GM18519 (cell line): ENCODE data around the gene AKAP13.

Experiments used
- ATAC-seq: cut with Tn5 transposase; IDR thresholded peaks from one replicate; pipeline ENCODE4 v1.9.1; 2021; ENCODE audit warnings: mild to moderate bottlenecking, moderate library complexity; ENCODE audit not compliant: unreplicated experiment, low FRiP score

Gene AKAP13

GRCh38 chr15:85741021-85741421 lies 360.6 kb downstream of the AKAP13 start:
- no peak for ATAC-seq

- ATAC-seq: no peak
Measured at GRCh38 chr15:85741662-85742061, 361.3 kb downstream of the AKAP13 start.

GRCh38 chr15:85742186-85742821 lies 361.9 kb downstream of the AKAP13 start:
- ATAC-seq: no peak

GRCh38 chr15:85743392-85744055 lies 363.1 kb downstream of the AKAP13 start:
- ATAC-seq: no peak

- no peak for ATAC-seq
Measured at GRCh38 chr15:85744579-85744978, 364.2 kb downstream of the AKAP13 start.

- no peak for ATAC-seq
Measured at GRCh38 chr15:85745023-85745422, 364.6 kb downstream of the AKAP13 start.

- ATAC-seq: no peak
Measured at GRCh38 chr15:85745525-85746150, 365.2 kb downstream of the AKAP13 start.

GRCh38 chr15:85746641-85747040 lies 366.2 kb downstream of the AKAP13 start:
- no peak for ATAC-seq

GRCh38 chr15:85748176-85748575 lies 367.8 kb downstream of the AKAP13 start:
- ATAC-seq: no peak

- ATAC-seq: no peak
Measured at GRCh38 chr15:85748729-85749128, 368.3 kb downstream of the AKAP13 start.

- no peak for ATAC-seq
Measured at GRCh38 chr15:85749261-85750151, 369.1 kb downstream of the AKAP13 start.

GRCh38 chr15:85750319-85751290 lies 370.2 kb downstream of the AKAP13 start:
- no peak for ATAC-seq

- no peak for ATAC-seq
Measured at GRCh38 chr15:85751291-85752123, 371.1 kb downstream of the AKAP13 start.

- ATAC-seq: no peak
Measured at GRCh38 chr15:85752124-85752475, 371.7 kb downstream of the AKAP13 start.

- no peak for ATAC-seq
Measured at GRCh38 chr15:85752491-85752961, 372.1 kb downstream of the AKAP13 start.

- no peak for ATAC-seq
Measured at GRCh38 chr15:85753261-85753660, 372.9 kb downstream of the AKAP13 start.

GRCh38 chr15:85753791-85754452 lies 373.5 kb downstream of the AKAP13 start:
- ATAC-seq: no peak

- ATAC-seq: no peak
Measured at GRCh38 chr15:85754989-85755388, 374.6 kb downstream of the AKAP13 start.
